ENCODE measurements around the gene DDO. TPM values are rescaled to one million over a fixed set of nuclear protein-coding genes. Genes with fewer than 3 reads are reported as not detected.
A peak's percentile ranks its signal among the peaks of the same experiment; 100 is the strongest.

Gene DDO
- 1 to 10 TPM; 4.6 to 9.4 (median 6.4) TPM for total RNA-seq
- long read RNA-seq, partial matches to known transcripts: 1 of 6 reads
- long read RNA-seq, other reads (novel, unspliced or antisense): 0 of 6 reads

GRCh38 chr6:110415086-110415916, at the start of gene DDO:
Gene DDO (minus strand): TSS chr6:110415575. CDS start chr6:110413462, 2,113 bp downstream.
- WGBS (ENCODE audit: insufficient coverage, low coverage, low lambda C conversion rate, missing lambda C conversion rate): 13% methylated on average over 10 of the region's 12 CpGs
- no peaks in the 10 kb centered on the region for H3K36me3 ChIP-seq
- H3K4me3 ChIP-seq: peak within 1 kb of the TSS; percentile 25 to 61 (median 54)
- H3K27me3 ChIP-seq: no peaks in the 10 kb centered on the region
- TF ChIP-seq CTCF (IDR thresholded peaks at IDR 0.05): no peak
- peak within 1 kb of the TSS; percentile 69 to 95 (median 71) for H3K27ac ChIP-seq
- no peaks in the 10 kb centered on the region for H3K9me3 ChIP-seq
- intact Hi-C loops (cut with DNase I): no loop called here
- DNase-seq (peak; percentile 92 to 98 (median 96)), ATAC-seq (peak; percentile 90 to 97 (median 94))
- peaks cover 0 to 34% (median 15%) of the 10 kb centered on the region in 4 donors for H3K4me1 ChIP-seq

GRCh38 chr6:110462884-110463481, 47.6 kb upstream of the DDO start:
- ATAC-seq (no peak), DNase-seq (no peak)
- WGBS (ENCODE audit: insufficient coverage, low coverage, low lambda C conversion rate, missing lambda C conversion rate): 42% methylated on average over 1 of the region's 2 CpGs
- no peaks in the 10 kb centered on the region for H3K27me3 ChIP-seq
- no peaks in the 10 kb centered on the region for H3K4me1 ChIP-seq
- intact Hi-C loops (cut with DNase I): no loop called here
- no peak overlapping the region for H3K4me3 ChIP-seq
- TF ChIP-seq CTCF (IDR thresholded peaks at IDR 0.05) (no peak), POLR2A (IDR thresholded peaks at IDR 0.05) (no peak)
- H3K27ac ChIP-seq: no peak overlapping the region
- H3K36me3 ChIP-seq: no peaks in the 10 kb centered on the region
- peaks cover 0 to 13% (median 3%) of the 10 kb centered on the region in 4 donors for H3K9me3 ChIP-seq

GRCh38 chr6:110461376-110461775, 46.0 kb upstream of the DDO start:
- H3K9me3 ChIP-seq: peaks cover 0 to 13% (median 3%) of the 10 kb centered on the region in 4 donors
- no peak overlapping the region for H3K4me3 ChIP-seq
- no peak for DNase-seq
- no peaks in the 10 kb centered on the region for H3K4me1 ChIP-seq
- no peaks in the 10 kb centered on the region for H3K36me3 ChIP-seq
- no CpG with 5 or more reads among the region's 1 CpG for WGBS (ENCODE audit: insufficient coverage, low coverage, low lambda C conversion rate, missing lambda C conversion rate)
- intact Hi-C loops (cut with DNase I): no loop called here
- TF ChIP-seq POLR2A (IDR thresholded peaks at IDR 0.05) (no peak), CTCF (IDR thresholded peaks at IDR 0.05) (no peak)
- no peak overlapping the region for H3K27ac ChIP-seq
- no peaks in the 10 kb centered on the region for H3K27me3 ChIP-seq
- ATAC-seq: no peak

GRCh38 chr6:110459137-110459536, 43.8 kb upstream of the DDO start:
- Histone ChIP-seq H3K27ac (no peak overlapping the region), H3K27me3 (no peaks in the 10 kb centered on the region), H3K4me3 (no peak overlapping the region), H3K9me3 (peaks cover 0 to 13% (median 3%) of the 10 kb centered on the region in 4 donors), H3K36me3 (no peaks in the 10 kb centered on the region), H3K4me1 (no peaks in the 10 kb centered on the region)
- TF ChIP-seq CTCF (IDR thresholded peaks at IDR 0.05): no peak
- no peak for TF ChIP-seq POLR2A (IDR thresholded peaks at IDR 0.05)
- no peak for ATAC-seq
- intact Hi-C loops (cut with DNase I): no loop called here
- 92% methylated on average over 2 of the region's 2 CpGs for WGBS (ENCODE audit: insufficient coverage, low coverage, low lambda C conversion rate, missing lambda C conversion rate)
- DNase-seq: no peak
